Mucosa of stomach (tissue), 1 donor: ENCODE results near the gene PRXL2C.
"Not testable (repeated sequence)": the region's sequence is repeated elsewhere in the genome, so short reads cannot be mapped to it uniquely, and the experiment has no call there.

Experiments
- H3K27me3 ChIP-seq: one replicate; pipeline ENCODE4 v1.7.0; 2013; ENCODE audit warnings: mild to moderate bottlenecking, low read length; ENCODE audit not compliant: control insufficient read depth, insufficient read depth
- H3K36me3 ChIP-seq: one replicate; pipeline ENCODE4 v1.7.0; 2013; ENCODE audit warnings: low read length; ENCODE audit not compliant: control insufficient read depth, insufficient read depth
- H3K4me1 ChIP-seq: one replicate; pipeline ENCODE4 v1.7.0; 2013; ENCODE audit warnings: mild to moderate bottlenecking, low read length; ENCODE audit not compliant: control insufficient read depth, insufficient read depth
- H3K4me3 ChIP-seq: one replicate; pipeline ENCODE4 v1.7.0; 2013; ENCODE audit warnings: low read length
- H3K9ac ChIP-seq: one replicate; pipeline ENCODE4 v1.7.0; 2013; ENCODE audit warnings: mild to moderate bottlenecking, low read length, moderate library complexity
- H3K9me3 ChIP-seq: one replicate; pipeline ENCODE4 v1.7.0; 2013; ENCODE audit warnings: mild to moderate bottlenecking, low read length, moderate library complexity; ENCODE audit not compliant: control insufficient read depth
- donor health status: Pancreatic carcinoma.

Gene PRXL2C, protein sequence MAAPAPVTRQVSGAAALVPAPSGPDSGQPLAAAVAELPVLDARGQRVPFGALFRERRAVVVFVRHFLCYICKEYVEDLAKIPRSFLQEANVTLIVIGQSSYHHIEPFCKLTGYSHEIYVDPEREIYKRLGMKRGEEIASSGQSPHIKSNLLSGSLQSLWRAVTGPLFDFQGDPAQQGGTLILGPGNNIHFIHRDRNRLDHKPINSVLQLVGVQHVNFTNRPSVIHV

DNA sequence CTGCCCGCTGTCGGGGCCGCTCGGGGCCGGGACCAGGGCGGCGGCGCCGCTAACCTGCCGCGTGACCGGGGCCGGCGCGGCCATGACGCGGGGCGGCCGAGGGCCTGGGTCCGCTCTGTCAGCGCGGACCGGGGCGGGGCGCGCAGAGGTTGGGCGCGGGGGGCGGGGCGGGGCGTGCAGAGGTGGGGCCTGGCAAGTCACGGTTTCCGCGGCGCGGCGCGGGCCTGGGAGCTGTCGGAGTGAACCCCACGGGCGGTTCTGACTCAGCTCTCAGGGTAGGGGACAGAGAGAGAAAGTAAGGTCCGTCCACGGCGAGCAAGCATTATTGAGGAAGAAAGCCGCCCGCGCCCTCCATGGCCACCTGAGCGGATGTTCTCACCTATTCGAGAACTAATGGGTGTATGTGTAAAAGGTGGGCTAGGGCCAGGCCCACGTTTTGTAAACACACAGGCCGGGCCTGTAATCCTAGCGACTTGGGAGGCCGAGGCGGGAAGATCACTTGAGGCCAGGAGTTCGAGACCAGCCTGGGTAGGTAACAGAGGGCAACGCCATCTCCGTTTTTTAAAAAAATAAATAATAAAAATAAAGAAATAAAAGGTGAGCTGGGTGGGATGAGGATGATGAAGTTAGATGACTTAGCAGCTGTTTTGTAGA lies at the start of gene PRXL2C:
Gene PRXL2C (minus strand): TSS at position 120 of the 654 bp plus-strand sequence. CDS start 36 bp downstream, at position 84.
- Histone ChIP-seq H3K36me3 (no peaks in the 10 kb centered on the region), H3K4me3 (peak within 1 kb of the TSS; percentile 44), H3K27me3 (no peaks in the 10 kb centered on the region), H3K4me1 (peaks cover 9% of the 10 kb centered on the region), H3K9ac (peak within 1 kb of the TSS; percentile 73), H3K9me3 (no peaks in the 10 kb centered on the region)

DNA sequence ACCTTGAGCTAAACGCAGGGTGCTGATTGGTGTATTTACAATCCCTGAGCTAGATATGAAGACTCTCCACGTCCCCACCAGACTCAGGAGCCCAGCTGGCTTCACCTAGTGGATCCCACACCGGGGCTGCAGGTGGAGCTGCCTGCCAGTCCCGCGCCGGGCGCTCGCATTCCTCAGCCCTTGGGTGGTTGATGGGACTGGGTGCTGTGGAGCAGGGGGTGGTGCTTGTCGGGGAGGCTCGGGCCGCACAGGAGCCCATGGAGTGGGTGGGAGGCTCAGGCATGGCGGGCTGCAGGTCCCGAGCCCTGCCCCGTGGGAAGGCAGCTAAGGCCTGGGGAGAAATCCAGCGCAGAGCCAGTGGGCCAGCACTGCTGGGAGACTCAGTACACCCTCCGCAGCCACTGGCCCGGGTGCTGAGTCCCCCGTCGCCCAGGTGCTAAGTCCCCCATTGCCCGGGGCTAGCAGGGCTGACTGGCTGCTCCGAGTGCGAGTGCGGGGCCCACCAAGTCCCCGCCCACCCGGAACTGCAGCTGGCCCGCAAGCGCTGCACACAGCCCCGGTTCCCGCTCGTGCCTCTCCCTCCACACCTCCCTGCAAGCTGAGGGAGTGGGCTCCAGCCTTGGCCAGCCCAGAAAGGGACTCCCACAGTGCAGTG lies 45.7 kb upstream of the PRXL2C start:
- H3K4me3 ChIP-seq, H3K9ac ChIP-seq, H3K36me3 ChIP-seq, H3K4me1 ChIP-seq, H3K27me3 ChIP-seq, H3K9me3 ChIP-seq: not testable (repeated sequence)

DNA sequence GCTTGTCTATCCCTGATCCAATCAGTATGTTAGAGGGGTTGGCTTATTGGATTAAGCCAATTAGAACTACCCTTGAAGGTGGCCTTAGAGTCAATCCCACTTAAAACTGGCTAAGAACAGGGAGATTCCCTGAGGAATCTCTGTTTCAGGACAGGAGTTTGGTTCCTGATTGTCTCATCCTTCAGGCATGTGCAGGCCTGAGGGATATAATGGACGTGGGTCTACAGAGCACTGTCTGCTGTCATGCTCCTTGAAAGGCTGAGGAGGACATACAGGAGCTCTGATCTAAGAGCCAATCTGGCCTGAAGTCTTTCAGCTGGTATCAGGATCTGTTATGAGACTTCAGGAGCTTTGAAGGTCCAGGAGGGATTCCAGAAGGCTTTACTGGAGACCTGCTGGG lies 36.2 kb upstream of the PRXL2C start:
- Histone ChIP-seq H3K9ac (no peak overlapping the region), H3K4me1 (no peaks in the 10 kb centered on the region), H3K27me3 (no peaks in the 10 kb centered on the region), H3K9me3 (no peaks in the 10 kb centered on the region), H3K4me3 (no peak overlapping the region), H3K36me3 (no peaks in the 10 kb centered on the region)

DNA sequence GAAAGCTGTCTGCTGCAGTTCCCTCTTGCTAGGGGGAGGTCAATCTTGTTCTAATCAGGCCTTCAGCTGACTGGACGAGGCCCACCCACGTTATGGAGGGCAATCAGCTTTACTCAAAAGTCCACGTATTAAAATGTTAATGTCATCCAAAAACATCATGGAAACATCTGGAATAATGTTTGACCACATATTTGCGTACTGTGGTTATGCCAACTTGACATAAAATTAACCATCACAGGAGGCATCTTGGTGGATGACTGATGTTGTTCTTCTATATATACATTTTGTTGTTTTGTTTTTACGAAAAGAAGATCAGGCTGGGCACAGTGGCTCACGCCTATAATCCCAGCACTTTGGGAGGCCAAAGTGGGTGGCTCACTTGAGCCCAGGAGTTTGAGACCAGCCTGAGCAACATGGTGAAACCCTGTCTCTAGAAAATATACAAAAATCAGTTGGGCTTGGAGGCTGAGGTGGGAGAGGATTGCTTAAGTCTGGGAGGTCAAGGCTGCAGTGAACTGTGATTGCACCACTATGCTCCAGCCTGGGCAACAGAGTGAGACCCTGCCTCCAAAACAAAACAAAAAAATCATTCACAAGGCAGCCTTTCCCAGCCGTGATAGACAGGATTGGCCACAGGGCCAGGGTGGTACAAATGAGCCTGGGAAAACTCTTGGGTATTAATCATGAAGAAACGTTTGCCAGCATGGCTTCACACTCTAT lies 33.8 kb upstream of the PRXL2C start:
- Histone ChIP-seq H3K4me3 (no peak overlapping the region), H3K27me3 (no peaks in the 10 kb centered on the region), H3K9ac (no peak overlapping the region), H3K36me3 (no peaks in the 10 kb centered on the region), H3K9me3 (no peaks in the 10 kb centered on the region), H3K4me1 (no peaks in the 10 kb centered on the region)

DNA sequence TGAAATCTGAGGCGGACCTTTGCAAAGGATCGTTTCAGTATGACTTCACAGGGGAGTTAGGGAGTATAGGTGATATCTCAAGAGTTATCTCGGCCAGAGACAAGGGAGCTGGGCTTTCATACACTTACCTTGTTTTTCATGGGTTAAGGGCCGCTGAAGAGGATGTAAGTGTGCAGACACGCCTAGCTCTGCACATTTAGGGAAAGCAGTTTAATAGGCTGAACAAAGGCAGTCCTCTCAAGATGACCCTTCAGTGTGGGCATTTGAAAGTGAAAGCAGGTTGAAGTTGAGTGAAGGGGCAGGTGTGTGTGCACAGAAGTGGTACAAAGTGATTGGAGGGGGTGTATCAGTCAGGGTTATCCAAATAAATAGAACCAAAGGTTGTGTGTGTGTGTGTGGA lies 33.1 kb upstream of the PRXL2C start:
- H3K27me3 ChIP-seq, result no peaks in the 10 kb centered on the region
- no peak overlapping the region for H3K4me3 ChIP-seq
- no peaks in the 10 kb centered on the region for H3K4me1 ChIP-seq
- H3K36me3 ChIP-seq, result no peaks in the 10 kb centered on the region
- H3K9ac ChIP-seq, result no peak overlapping the region
- H3K9me3 ChIP-seq, result no peaks in the 10 kb centered on the region

DNA sequence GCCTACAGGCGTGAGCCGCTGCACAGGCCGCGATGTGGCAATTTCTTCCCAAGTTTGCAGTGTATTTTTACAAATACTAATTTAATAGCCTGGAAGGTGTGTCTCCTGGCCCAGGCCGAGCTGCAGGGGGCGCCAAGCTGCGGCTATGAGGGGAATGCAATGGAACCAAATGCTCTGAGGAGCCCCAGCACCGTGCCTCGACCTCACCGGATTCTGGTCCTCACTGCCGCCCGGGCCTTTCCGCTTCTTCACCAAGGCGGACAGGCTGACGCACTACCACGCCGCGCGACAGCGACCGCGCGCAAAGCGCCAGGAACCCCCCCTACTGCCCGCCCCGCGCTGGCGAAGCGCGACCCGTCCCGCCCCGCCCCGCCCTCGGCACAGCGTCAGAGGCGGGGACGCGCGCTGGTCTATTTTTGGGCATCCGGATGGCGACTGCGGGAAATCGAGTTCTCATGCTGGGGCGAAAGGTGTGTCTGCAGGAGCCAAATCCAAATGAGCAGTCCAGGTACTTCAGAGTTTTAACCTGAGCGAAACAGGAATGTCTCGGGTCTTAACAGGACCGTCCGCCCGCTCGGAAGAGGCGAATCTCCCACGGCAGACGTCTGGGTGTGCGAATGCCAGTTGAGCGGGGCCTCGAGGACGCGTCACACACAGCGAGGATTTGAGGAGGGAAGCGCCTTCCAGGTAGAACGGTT lies 31.7 kb upstream of the PRXL2C start:
- Histone ChIP-seq H3K4me3 (peak overlapping the region; percentile 62), H3K4me1 (no peaks in the 10 kb centered on the region), H3K9me3 (no peaks in the 10 kb centered on the region), H3K9ac (peak overlapping the region; percentile 20), H3K27me3 (no peaks in the 10 kb centered on the region), H3K36me3 (no peaks in the 10 kb centered on the region)

DNA sequence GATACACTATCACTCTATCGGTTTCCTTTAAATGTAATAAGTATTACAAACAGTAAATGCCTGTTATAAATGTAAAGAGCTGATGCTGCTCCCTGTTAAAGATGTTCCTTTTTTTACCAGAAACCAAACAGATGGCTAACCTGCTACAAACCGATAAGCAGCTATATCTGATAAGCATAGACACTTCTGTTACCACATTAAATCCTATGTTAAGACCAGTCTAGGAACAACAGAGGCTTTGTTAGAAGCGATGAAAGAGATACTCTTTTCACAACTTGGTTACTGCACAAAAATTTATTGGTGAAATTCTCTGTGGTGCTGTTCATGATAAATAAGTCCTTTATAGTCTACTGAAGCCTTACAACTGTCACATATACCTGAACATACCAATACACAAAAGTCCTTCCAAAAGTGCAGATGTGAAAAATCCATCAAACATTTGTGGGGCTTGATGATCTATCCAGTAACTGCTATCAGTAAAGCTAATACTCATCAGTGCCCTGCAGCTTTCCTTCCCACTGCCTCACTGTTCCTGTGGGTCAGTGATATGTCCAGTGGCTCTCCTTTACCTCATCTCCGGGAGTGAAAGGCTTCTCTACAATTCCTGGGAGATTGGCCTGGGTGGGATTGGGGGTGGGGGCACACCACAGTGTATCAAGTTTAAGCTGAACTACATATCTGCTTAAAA lies 25.8 kb upstream of the PRXL2C start:
- no peaks in the 10 kb centered on the region for H3K27me3 ChIP-seq
- H3K4me3 ChIP-seq, result no peak overlapping the region
- H3K36me3 ChIP-seq, result no peaks in the 10 kb centered on the region
- no peaks in the 10 kb centered on the region for H3K9me3 ChIP-seq
- H3K9ac ChIP-seq, result no peak overlapping the region
- H3K4me1 ChIP-seq, result no peaks in the 10 kb centered on the region

DNA sequence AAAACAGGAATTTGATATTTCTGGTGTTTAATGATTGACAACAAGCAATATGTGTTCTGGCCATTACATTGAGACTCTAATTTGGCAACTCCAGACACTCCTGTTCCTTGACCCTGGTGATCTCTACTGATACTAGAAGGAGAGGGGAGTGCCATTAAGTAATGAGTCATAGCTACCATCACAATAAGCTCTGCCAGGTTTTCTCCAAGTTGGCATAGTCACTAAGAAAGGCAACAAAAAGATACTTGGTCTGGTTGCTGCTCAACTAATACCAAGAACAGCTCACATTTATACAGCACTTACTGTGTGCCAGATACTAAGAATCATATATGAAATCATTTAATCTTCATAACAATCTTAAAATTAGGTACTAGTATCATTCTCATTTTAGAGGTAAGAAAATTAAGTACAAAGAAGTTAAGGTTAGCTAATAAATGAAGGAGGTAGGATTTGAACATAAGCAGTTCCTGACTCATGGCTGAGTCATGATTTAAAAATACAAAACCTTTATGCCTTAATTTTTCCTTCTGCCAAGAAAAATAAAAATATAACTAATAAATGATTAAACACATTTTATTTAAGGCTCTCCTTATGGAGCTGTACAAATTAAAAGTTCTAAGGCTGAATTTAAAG lies 19.9 kb upstream of the PRXL2C start:
- Histone ChIP-seq H3K4me1 (peaks cover 4% of the 10 kb centered on the region), H3K9ac (no peak overlapping the region), H3K9me3 (no peaks in the 10 kb centered on the region), H3K36me3 (no peaks in the 10 kb centered on the region), H3K4me3 (no peak overlapping the region), H3K27me3 (no peaks in the 10 kb centered on the region)

DNA sequence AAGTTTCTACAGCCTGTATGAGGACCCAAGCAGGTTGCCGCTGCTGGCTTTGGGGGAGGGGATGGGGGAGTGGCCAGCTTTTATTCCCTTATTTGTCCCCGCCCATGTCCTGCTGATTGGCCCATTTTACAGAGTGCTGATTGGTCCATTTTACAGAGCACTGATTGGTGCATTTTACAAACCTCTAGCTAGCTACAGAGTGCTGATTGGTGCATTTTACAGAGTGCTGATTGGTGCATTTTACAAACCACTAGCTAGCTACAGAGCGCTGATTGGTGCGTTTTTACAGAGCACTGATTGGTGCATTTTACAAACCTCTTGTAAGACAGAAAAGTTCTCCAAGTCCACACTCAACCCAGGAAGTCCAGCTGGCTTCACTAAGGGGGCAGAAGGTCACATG lies 18.7 kb upstream of the PRXL2C start:
- H3K9ac ChIP-seq, H3K4me1 ChIP-seq, H3K4me3 ChIP-seq, H3K27me3 ChIP-seq, H3K9me3 ChIP-seq, H3K36me3 ChIP-seq: not testable (repeated sequence)

DNA sequence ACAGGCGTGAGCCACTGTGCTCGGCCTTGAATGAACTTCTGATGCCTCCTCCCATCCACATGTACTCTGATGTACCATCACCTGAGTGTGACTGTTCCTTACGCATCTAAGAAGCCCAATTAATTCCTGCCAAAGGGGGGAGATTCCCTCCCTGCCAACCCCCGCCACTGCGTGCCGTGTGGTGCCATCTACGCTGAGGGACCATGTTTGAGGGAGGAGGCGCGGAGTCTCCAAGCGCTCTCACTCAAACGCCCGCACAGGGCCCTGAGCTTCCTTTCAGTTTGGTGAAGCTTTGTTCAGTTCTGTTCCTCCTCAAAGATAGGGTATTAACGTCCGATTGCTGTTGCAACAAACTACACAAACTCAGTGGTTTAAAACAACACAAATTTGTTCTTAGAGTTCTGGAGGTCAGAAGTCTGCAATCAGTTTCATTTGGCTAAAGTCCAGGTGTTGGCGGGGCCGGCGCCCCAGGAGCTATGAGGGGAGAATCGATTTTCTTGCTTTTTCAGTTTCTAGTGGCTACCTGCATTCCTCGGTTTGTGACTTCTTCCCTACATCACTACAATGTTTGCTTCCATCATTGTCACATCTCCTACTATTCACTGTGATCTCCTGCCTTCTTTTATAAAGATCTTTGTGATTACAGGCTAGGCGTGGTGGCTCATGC lies 13.9 kb upstream of the PRXL2C start:
- no peaks in the 10 kb centered on the region for H3K4me1 ChIP-seq

DNA sequence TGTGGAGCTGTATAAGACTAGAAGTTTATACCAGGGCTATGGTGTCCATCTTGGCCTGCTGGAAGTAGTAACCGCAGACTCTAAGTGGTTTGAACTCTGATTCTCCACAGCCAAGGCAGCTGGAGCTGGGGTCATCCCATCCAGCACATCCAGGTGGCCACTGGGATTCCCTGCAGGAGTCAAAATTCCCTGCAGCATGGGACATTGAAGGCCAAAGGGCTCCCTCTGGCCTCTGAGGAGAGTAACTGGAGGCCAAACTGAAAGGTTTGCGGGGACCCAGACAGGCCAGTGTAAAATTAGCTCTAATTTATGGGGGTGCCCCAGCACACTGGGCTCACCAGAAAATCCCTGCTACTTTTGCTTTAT lies 12.2 kb upstream of the PRXL2C start:
- H3K27me3 ChIP-seq, result no peaks in the 10 kb centered on the region
- H3K4me1 ChIP-seq, result no peaks in the 10 kb centered on the region
- H3K9ac ChIP-seq, result no peak overlapping the region
- H3K36me3 ChIP-seq, result no peaks in the 10 kb centered on the region
- H3K9me3 ChIP-seq, result no peaks in the 10 kb centered on the region
- H3K4me3 ChIP-seq, result no peak overlapping the region

More for the DNA sequence above, 13.9 kb upstream of the PRXL2C start:
- Histone ChIP-seq H3K9me3 (no peaks in the 10 kb centered on the region), H3K4me3 (no peak overlapping the region), H3K36me3 (no peaks in the 10 kb centered on the region), H3K9ac (no peak overlapping the region), H3K27me3 (no peaks in the 10 kb centered on the region)
